ENCODE measurements around the gene SNAP25. TPM values are rescaled to one million over a fixed set of nuclear protein-coding genes. Genes with fewer than 3 reads are reported as not detected.

The SNAP25 gene
- total and polyA plus RNA-seq, 5 donors = 1.8 to 9.0 (median 2.1) TPM

Other genes with a start within 250 kb of the SNAP25 start
- 1 to 10 TPM; 2.1 to 2.9 (median 2.6) TPM for gene ANKEF1, start 183.8 kb upstream of the SNAP25 start, total RNA-seq
- gene ANKEF1, start 183.8 kb upstream of the SNAP25 start, polyA plus RNA-seq = 0.75 TPM
- 10 to 100 TPM; 25.5 to 32.3 (median 29.0) TPM for gene MKKS, start 215.4 kb downstream of the SNAP25 start, total RNA-seq
- gene MKKS, start 215.4 kb downstream of the SNAP25 start, polyA plus RNA-seq = 20.0 TPM
- 1 to 10 TPM; 2.4 to 3.2 (median 2.8) TPM for gene SLX4IP, start 216.5 kb downstream of the SNAP25 start, total RNA-seq
- 1.3 TPM for gene SLX4IP, start 216.5 kb downstream of the SNAP25 start, polyA plus RNA-seq

Data from right cardiac atrium (tissue), 5 donors.